HK-2 (cell line): ENCODE results near the gene FSD2.
"Not testable (repeated sequence)": the region's sequence is repeated elsewhere in the genome, so short reads cannot be mapped to it uniquely, and the experiment has no call there.

Experiments used
- DNase-seq: peaks from one replicate; pipeline ENCODE4 v3.0.0-alpha.2; 2018; ENCODE audit not compliant: unreplicated experiment

The FSD2 gene

DNA sequence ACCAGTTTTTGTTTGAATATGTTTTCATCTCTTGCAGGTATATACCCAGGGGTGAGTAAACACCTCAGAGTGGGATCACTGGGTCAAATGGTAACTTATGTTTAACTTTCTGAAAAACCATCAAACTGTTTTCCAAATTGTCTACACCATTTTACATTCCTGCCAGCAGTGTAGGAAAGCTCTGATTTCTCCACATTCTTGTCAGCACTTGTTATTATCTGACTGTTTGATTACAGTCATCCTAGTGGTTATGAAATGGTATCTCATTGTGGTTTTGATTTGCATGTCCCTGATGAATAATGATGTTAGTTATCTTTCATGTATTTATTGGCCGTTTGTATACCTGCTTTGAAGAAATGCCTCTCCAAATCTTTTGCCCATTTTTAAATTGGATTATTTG lies 13.8 kb downstream of the FSD2 start:
- DNase-seq: no peak

DNA sequence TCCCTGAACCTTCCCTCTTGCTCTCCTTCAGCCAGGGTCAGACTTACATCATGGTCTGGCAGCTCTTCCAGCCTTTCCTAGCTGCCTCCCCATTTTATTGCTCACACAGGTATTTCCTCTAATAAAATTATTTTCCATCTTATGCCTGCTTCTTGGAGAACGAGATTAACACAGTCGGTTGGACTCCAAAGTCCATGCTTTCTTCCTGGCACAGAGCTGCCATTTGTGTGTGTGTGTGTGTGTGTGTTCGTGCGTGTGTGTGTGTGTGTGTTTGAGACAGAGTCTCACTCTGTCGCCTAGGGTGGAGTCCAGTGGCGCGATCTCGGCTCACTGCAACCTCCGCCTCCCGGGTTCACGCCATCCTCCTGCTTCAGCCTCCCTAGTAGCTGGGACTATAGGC lies 15.5 kb downstream of the FSD2 start:
- no peak for DNase-seq

DNA sequence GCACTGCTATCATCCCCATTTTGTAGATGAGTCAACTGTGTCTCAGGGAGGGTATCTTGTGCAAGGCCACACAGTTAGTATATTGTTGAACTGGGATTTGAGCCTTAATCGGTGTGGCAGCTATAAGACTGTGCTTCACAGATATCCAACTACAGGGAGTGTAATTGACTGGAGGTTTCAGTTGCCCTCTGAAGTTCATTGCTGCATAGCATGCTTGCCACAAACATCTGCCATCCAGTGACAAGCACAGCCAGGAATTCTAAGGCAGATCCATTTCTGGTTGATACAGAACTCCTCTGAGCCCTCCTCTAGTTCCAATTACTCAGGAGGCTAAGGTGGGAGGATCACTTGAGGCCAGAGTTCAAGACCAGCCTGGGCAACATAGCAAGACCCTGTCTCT lies 16.4 kb downstream of the FSD2 start:
- no peak for DNase-seq

DNA sequence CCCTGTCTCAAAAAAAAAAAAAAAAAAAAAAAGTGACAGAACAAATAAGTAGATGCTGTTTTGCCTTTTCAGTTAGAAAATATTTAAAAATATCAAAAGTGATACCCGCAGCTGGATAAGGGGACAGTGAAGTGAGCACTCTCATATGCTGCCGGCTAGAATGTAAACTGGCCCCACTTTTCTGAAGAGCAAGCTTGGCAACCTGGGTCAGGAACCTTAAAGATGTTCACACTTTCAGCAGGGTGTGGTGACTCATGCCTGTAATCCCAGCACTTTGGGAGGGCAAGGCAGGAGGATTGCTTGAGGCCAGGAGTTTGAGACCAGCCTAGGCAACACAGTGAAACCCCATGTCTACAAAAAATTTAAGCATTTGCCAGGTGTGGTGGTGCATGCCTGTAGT lies 17.4 kb downstream of the FSD2 start:
- no peak for DNase-seq

DNA sequence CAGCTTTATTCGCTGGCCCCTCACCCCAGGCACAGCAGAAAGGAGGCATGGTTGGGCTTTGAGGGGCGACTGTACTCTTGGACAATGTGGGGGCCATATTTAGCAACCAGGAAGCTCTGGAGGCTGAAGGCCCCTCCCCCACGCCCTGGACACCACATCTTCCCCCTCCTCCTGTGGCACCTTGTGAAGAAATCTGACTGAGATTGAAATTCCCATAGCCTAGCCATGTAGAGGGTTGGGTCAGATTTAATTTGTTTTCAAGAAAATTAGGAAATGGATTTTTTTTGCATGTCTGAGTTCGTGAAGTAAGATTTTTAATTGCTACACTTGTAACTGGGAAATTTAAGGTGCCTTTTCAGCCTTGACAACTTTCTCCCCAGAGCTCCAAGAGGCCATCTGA lies 24.5 kb downstream of the FSD2 start:
- no peak for DNase-seq

DNA sequence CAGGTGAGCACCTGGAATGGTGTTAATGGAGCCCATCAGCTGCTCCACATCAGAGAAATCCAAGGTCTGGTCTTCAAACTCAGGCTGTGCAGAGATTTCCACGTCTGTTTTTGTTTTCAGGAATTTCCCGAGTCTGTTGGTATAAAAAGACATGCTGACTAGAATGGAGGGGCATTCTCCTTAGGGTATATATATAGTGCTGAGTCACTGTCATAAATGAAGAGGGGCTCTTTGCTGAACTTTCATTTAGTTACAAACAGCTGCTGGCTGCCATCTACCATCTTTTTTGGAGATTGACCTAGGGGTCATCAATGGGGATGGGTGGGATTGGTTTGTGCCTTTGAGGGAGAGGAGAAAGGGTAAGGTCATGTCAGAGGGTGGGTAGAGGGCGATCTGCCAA lies 27.1 kb downstream of the FSD2 start:
- DNase-seq: no peak

DNA sequence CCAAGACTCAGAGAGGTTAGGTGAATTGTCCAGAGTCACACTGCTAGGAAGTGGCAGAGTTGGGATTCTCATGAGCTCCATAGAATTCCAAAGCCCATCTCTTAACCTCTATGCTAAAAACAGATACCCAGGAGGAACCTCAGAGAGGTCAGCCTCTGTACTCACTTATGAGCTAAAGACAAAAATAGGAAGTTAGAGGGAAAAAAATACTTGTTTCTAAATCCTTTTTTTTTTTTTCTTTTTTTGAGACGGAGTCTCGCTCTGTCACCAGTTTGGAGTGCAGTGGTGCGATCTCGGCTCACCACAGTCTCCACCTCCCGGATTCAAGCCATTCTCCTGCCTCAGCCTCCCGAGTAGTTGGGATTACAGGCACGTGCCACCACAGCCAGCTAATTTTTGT lies 31.4 kb downstream of the FSD2 start:
- no peak for DNase-seq

DNA sequence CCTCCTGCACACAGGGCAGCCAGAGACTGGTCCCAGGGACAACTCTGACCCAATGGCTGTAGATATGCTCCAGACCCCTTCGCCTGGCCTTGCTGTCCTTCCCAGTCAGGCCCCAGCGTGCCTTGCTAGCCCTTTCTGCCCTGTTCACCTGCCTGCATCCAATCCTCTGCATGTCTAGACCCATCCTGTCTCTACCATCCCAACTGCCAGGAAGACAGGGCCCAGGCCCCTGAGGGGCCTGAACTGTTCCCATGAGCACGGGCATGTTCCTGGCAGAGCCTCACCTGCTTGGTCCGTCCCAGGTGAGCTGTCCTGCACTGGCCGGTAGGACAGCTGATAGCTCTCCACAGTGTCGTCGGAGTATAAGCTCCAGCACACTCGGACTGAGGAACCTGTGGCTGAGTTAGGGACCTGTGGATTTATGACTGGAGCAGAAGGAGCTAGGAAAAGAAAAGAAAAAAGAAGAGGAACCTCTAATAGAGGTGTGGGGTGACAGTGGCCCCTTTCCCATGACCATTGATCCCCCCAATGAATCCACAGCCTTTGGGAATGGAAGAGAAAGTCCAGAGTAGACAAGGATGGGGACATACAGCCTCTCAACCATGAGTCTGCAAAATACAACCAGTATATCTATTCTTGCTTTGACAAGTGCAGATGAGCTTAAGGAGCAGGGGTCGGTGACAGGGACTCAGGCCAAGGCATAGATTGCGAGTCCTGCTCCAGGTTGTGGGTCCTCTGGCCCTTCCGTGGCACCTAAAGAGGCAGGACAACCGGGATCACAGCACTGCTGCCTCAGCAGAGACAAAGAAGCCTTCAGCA lies 33.9 kb downstream of the FSD2 start:
- DNase-seq: no peak

DNA sequence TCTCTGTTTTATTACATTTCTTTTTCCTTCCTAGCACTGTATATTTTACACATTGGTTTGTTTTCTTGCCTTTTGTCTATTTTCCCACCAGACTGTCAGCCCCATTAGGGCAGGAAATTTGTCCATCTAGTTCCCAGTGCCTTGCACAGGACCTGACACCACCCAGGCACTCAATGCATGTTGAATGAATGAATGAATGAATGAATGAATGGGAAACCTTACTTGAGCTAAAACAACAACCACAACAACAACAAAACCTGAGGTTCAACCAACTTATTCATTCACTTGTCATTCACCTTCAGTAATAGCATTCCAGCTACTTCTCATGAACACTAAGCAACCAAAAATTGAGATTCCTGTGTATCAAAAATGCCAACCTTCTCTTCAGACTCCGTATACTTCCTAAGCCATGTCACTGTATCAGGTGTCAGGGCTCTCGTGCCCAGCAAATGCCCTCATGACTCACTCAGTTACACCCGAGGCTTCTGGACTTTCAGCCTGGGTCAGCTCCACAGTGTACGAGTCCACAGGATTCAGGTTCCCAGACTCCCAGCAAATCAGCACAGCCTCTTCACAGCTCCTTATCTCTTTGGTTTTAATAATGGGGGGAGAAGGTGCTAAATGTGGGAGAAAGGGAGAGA lies 37.3 kb downstream of the FSD2 start:
- DNase-seq: peak; percentile 6

DNA sequence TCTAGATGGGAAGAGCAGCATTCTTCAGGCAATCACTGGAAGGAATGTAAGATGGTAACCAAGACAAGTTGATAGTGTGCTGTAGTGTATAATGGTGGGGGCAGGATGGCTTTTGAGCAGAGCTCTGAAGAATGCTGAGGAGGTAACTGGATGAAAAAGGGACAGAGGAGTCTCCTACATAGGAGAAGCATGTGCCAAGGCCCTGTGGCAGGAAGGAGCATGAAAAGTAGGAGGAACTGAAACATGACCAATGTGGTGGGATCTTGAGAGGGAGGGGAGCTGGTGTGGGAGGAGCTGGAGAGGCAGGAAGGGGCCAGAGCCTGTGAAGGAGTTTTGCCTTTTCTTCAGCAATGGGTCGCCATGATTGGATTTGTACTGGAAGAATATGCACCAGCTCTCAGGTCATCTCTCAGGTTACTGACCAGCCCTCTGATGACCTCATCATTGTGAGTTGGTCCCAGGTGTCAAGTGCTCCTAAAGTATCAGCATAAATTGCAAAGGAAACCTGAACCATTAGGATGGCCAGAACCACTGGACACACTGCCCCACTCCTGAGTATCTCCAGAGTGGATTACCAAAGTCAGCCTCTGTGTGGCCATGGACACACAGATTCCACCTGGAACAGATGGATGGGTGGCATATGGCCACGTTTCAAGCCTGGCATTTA lies 38.6 kb downstream of the FSD2 start:
- no peak for DNase-seq

DNA sequence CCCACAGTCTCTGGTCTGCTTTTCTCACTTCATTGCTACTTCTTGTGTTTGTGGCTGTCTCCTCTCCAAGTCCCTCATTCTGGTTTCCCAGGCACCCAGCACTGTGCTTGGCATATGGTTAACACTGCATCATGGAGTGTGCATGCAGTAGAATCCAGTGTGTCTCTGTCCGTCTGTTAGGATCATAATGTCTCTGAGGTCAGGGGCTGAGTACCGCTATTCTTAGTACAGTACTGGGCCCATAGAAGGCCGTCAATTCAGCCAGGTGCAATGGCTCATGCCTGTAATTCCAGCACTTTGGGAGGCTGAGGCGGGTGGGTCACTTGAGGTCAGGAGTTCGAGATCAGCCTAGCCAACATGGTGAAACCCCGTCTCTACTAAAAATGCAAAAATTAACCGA lies 39.7 kb downstream of the FSD2 start:
- DNase-seq: not testable (repeated sequence)

DNA sequence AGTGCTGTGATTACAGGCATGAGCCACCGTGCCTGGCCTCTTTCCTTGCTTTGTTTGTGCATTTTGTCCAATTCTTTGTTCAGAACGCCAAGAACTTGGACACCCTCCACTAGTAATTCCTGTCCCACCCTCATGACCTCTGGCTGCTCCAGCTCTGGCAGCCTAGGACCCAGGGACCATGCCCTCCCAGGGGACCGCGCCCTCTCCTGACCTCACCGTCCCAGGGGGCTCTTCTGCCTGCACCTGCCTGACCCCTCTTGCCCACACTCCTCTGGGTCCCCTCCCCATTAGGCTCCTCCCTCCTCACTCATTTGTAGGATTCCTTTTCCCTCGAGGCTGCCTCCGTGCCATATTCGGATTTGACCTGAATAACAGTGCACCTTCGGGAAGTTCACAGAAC lies 41.1 kb downstream of the FSD2 start:
- DNase-seq: no peak

DNA sequence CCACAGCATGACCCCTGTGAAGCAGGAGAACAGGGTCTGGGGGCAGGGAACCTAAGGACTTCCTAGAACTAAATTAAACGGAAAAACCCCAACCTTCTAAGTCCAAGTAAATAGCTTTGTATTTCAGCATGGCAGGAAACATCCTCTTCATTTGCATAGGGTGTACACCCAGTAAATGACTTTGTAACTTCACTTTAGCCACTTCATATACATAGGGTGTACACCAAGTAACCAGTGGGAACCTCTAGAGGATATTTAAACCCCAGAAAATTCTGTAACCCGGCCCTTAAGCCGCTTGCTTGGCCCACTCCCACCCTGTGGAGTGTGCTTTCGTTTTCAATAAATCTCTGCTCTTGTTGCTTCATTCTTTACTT lies 41.8 kb downstream of the FSD2 start:
- DNase-seq: no peak

DNA sequence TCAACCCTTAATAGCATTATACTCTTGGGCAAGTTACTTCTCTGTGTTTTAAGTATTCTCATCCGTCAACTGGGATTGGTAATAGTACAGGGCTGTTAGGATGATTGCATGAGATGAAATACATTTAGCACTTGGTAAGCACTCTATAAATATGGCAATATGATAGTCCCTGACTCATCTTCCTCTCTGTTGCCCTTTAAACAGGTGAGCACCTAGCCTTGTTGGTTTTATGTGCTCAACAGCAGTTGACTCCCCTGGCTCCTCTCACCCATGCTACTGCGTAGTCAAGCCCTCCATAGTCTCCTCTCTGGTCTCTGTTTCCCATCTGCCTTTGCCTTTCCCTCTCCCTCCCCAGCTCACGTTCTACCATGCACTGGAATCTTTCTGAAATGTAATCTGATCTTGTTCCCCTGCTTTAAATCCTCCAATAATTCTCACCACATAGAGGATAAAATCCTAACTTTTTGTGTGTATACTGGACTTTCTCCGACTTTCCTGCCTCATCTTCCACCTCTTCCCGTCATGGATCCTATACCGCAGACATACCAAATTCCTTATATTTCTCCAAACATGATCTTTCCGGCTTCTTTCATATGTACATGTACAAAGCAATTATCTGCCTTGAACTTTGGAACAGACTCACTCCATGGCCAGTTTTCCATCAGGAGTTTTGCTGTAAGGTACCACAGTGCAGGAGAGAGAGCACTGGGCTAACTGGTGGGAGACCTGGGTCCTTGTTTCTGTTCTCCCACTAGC lies 42.3 kb downstream of the FSD2 start:
- DNase-seq: no peak

DNA sequence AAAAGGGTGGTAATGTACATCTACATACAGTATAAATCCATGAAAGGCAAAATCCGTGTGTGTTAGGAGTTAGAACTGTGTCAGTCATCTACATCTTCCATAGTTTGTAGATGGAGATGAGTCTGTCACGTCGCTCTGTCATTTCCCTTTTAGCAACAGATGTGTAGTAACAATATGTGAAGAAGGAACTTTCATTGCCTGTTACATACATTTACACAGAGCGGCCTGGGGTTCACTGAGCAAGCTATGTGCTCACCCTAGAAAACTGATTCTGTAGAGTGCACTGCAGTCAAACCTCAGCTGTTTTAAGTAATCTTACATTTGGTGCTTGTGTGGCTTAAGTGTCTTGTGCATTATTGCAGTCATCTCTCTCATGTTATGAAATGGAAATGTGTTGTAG lies 54.6 kb downstream of the FSD2 start:
- DNase-seq: no peak

DNA sequence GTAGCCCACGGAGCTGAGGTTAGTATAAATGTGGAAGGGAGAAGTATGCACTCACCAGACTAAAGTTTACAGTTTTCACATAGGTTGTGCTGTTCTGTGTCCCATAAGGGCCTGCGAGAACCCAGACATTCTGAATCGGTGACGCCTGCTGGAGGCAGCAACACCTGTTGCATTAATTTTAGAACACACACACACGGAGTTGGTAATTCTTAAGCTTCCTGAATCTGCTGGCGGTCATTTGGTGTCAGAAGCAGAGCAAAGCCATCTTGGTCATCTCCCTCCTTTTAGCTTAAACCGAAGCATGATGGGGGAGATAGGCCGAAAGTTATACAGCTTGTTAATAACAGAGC lies 55.1 kb downstream of the FSD2 start:
- DNase-seq: no peak

DNA sequence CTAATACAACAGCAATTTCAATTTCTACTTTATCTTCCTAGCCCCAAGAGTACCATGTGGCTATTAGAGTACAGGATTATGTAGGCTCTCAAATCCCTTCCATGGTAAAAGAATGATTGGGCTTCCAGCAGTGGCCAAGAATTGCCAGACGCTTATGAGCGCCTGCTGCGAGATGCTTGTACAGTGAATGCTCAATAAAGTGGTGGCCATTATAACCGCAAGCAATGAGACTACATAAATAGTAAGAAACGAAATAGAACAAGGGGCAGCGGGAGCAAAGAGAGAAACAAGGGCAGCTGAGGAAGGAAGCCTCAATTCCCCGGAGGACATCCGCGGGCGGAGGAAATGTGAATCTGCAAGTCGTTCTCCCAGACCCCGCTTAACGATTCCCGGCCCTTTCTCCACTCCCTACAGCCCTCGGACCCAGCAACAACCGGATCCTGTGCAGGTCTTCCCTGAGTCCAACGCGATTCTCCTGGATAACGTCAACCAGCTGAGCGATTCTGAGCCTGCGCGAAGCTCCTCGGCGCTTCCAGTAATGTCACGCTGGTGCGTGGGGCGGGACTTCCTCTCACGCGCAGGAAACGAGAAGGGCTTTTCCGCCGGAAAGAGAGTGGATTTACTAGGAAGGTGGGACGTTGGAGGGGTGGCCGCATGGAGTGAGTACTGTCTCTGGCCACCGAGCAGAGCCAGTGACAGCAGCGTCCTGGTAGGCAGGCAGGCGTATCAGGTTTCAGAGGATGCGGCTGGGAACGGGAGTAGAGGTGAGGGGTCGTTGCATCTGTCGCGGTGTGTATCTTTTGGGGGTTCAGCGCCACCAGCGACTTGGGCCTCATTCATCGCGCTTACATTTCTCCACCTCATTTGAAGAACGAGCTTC lies 55.7 kb downstream of the FSD2 start:
- peak; percentile 85 for DNase-seq

DNA sequence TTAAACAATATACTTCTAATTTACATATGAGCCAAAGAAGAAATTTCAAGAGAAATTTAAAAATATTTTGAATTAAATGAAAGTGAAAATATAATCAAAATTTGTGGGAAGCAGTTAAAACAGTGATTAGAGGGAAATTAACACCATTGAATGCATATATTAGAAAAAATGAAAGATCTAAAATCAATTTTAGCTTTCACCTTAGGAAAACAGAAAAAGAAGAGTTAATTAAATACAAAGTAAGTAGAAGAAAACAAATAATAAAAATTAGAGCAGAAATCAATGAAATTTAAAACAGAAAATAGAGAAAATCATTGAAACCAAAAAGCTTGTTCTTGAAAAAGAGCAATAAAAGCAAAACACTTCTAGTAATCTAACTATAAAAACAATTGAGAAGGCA lies 57.6 kb downstream of the FSD2 start:
- no peak for DNase-seq

DNA sequence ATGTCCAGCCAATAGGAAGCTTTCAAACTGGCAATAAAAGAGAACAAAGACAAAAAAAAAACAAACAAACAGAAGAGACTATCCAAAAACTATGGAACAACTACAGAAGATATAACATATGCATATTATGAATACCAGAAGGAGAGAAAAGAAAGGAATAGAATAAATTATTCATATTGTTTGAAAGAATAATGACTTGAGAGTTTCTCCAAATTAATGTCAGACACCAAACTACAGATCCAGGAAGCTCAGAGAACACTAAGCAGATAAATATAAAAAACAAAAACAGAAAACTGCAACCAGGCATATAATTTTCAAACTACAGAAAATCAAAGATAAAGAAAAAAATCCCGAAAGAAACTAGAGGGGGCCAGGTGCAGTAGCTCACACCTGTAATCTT lies 62.1 kb downstream of the FSD2 start:
- DNase-seq: no peak

DNA sequence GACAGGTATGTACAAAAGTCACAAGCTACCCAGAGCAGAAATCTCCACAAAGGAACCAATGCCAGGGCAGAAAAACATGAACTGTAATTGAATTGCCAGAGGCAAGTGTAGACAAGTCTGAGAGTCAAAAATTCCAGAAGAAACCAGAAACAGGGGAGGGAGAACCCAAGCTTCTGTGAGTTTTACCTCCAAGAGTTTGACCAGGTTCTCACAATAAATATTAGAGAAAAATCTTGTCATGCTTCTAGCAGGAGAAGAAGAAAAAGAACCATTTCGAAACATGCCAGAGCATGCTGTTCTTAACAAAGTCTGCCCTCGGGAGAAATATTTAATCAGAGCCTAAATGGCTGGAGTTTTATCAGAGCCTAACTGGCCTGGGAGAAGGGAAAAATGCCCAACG lies 63.7 kb downstream of the FSD2 start:
- DNase-seq: no peak

DNA sequence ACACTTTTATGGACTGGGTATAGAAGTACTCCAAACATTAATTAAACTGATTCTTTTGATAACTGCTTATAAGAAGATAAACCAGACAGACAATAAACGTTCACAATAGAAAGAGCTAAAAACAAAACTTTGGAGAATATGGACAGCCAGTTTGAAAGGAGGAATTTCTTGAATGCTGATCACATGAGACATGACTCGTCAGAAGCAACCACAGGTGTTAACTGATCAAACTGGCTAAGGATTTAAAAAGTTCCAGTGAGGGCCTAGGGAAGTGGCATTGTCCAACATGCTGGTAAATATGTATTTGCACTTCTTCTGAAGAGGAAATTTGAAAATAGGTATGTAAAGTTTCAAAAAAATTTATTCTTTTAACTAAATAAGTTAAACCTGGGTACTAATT lies 66.8 kb downstream of the FSD2 start:
- no peak for DNase-seq

DNA sequence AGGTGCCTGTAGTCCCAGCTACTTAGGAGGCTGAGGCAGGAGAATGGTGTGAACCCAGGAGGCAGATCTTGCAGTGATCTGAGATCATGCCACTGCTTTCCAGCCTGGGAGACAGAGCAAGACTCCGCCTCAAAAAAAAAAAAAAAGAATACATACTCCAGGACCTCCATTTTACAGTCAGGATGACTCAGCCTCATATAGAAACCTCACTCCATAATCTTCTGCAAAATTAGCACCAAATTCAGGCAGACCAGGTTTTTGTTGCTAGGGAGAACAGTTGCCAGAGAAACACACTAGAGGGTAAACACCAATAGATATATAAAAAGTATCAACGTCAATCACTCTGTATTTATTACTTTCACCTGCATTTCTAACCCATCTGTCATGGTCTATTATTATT lies 67.9 kb downstream of the FSD2 start:
- DNase-seq: no peak
